Endothelial cell of umbilical vein (primary cell): Measurements from ENCODE around the gene PARP9. TPM values are rescaled to one million over a fixed set of nuclear protein-coding genes. Genes with fewer than 3 reads are reported as not detected.

ENCODE experiments used
- BruUV-seq: library from RNA; stranded (reverse); fragments of 400-500 nt; replicated peaks from 2 replicates; lab custom pipeline; 2021; lab: Mats Ljungman, UMichigan
- CTCF ChIA-PET: fragments of 300-600, 350-600 bp; sonication (Branson Sonifier 250); formaldehyde crosslinking; loops from one replicate; lab custom pipeline; 2021; ENCODE audit warnings: antibody characterized with exemption, inconsistent platforms; lab: Charles Lee
- POLR2A ChIA-PET: fragments of 300-600, 350-600 bp; sonication (Branson Sonifier 250); formaldehyde crosslinking; loops from one replicate; lab custom pipeline; 2021; ENCODE audit warnings: antibody characterized with exemption, inconsistent platforms; lab: Charles Lee
- DNase-seq: peaks from one replicate; pipeline ENCODE4 v3.0.0-alpha.2; 2011; ENCODE audit warnings: low read depth, low spot score
- FAIRE-seq: peaks from 2 replicates; lab custom pipeline; 2011; peaks lifted over from hg19 to GRCh38; lab: Jason Lieb, UNC
- H2AFZ ChIP-seq: 2 replicates; pipeline ENCODE4 v1.6.0; 2012; ENCODE audit warnings: low read depth, low read length, control low read depth, inconsistent platforms
- H3K27ac ChIP-seq: 2 replicates; pipeline ENCODE4 v1.5.1; 2011; ENCODE audit warnings: low read depth, mild to moderate bottlenecking, control low read depth, low read length, moderate library complexity; ENCODE audit not compliant: insufficient read depth
- H3K27me3 ChIP-seq, 2 experiments: 2 replicates each; pipeline versions ENCODE4 v1.6.0 to v1.6.1; 2011; ENCODE audit warnings: low read length in 2 of 2, mixed read lengths in 1 of 2; ENCODE audit not compliant: control insufficient read depth in 2 of 2, insufficient read depth in 2 of 2
- H3K36me3 ChIP-seq, 2 experiments: 2 replicates in 1 of 2; 3 replicates in 1 of 2; pipeline ENCODE4 v1.5.1; 2011; ENCODE audit warnings: low read length in 2 of 2, mild to moderate bottlenecking in 1 of 2, moderate library complexity in 1 of 2; ENCODE audit not compliant: control insufficient read depth in 2 of 2, insufficient read depth in 2 of 2; ENCODE audit errors: extremely low read depth in 1 of 2
- H3K4me1 ChIP-seq: 3 replicates; pipeline ENCODE4 v1.5.1; 2011; ENCODE audit warnings: mild to moderate bottlenecking, low read length; ENCODE audit not compliant: control insufficient read depth, insufficient read depth; ENCODE audit errors: extremely low read depth
- H3K4me2 ChIP-seq: 2 replicates; pipeline ENCODE4 v1.6.1; 2011; ENCODE audit warnings: low read length, control low read depth, mixed read lengths; ENCODE audit not compliant: insufficient read depth
- H3K4me3 ChIP-seq, 3 experiments: fragments of 200-600 bp in 1 of 3; sonication (generic), shearing (Covaris generic) in 1 of 3; replicated peaks in 1 of 3; 2 replicates each; pipeline ENCODE4 v1.5.1; 2011 to 2016; ENCODE audit warnings: control low read depth in 3 of 3, low read length in 3 of 3, mild to moderate bottlenecking in 2 of 3, inconsistent platforms in 1 of 3, low read depth in 1 of 3, moderate library complexity in 1 of 3; ENCODE audit not compliant: insufficient read depth in 1 of 3
- H3K79me2 ChIP-seq: 2 replicates; pipeline ENCODE4 v1.6.0; 2012; ENCODE audit warnings: low read length, inconsistent platforms; ENCODE audit not compliant: control insufficient read depth, insufficient read depth
- H3K9ac ChIP-seq: replicated peaks from 2 replicates; pipeline ENCODE3; 2011; ENCODE audit warnings: low read length, control low read depth; ENCODE audit not compliant: insufficient read depth; ENCODE audit errors: extremely low read depth
- H3K9me1 ChIP-seq: replicated peaks from 3 replicates; pipeline ENCODE4 v1.6.0; 2011; ENCODE audit warnings: mild to moderate bottlenecking, low read length; ENCODE audit not compliant: control insufficient read depth, insufficient read depth; ENCODE audit errors: extremely low read depth
- H3K9me3 ChIP-seq: replicated peaks from 2 replicates; pipeline ENCODE4 v1.5.1; 2012; ENCODE audit warnings: low read length, inconsistent platforms; ENCODE audit not compliant: control insufficient read depth, insufficient read depth
- H4K20me1 ChIP-seq: replicated peaks from 2 replicates; pipeline ENCODE3; 2011; ENCODE audit warnings: mild to moderate bottlenecking, low read length; ENCODE audit not compliant: control insufficient read depth, insufficient read depth; ENCODE audit errors: extremely low read depth
- GATA2 ChIP-seq: IDR thresholded peaks from 2 replicates; pipeline ENCODE4 v1.7.0; 2011; ENCODE audit warnings: low read depth, mild to moderate bottlenecking, moderate library complexity, mixed read lengths, low read length; ENCODE audit not compliant: insufficient read length, insufficient read depth
- POLR2A ChIP-seq: IDR thresholded peaks from 2 replicates; pipeline ENCODE4 v1.6.1; 2012; ENCODE audit warnings: low read depth, mild to moderate bottlenecking, control low read depth, low read length
- POLR2AphosphoS5 ChIP-seq: IDR thresholded peaks from 2 replicates; pipeline ENCODE4 v1.6.1; 2012; ENCODE audit warnings: low read depth, mild to moderate bottlenecking, control low read depth, low read length, moderate library complexity; ENCODE audit not compliant: insufficient read depth
- dilution Hi-C: fragments of 300-500 bp; cut with MboI; formaldehyde crosslinking; loops from one replicate; pipeline ENCODE4 v1.15.0; 2019; ENCODE audit warnings: low sequenced_read_pairs; ENCODE audit not compliant: extremely low pct_ligation_motif_present
- intact Hi-C: fragments of 100-400 bp; cut with micrococcal nuclease; formaldehyde crosslinking; loops from one replicate; pipeline ENCODE4 v1.10.0; 2022
- polyA plus RNA-seq, 4 experiments: library from polyadenylated mRNA; depleted of rRNA in 3 of 4; stranded (reverse) in 3 of 4; unstranded in 1 of 4; fragments of >200 nt; gene quantifications; 2 replicates each; pipeline versions ENCODE4 v1.2.1 to v1.2.3, GENCODE V29; 2011 to 2012; ENCODE audit warnings: missing spikeins in 1 of 4
- total RNA-seq: library from RNA; stranded (reverse); gene quantifications from 2 replicates; pipeline ENCODE4 v1.2.3, GENCODE V29; 2021
- TF ChIP-seq, protein P1 (sequence below): IDR thresholded peaks from 2 replicates; pipeline ENCODE4 v1.6.1; 2011; ENCODE audit not compliant: insufficient read depth, insufficient read length

Gene PARP9
- total and polyA plus RNA-seq, 2 donors (not counting 3 experiments of a cell fraction or from before 2014, with no cell fraction given) = 10.1 to 12.5 TPM

DNA sequence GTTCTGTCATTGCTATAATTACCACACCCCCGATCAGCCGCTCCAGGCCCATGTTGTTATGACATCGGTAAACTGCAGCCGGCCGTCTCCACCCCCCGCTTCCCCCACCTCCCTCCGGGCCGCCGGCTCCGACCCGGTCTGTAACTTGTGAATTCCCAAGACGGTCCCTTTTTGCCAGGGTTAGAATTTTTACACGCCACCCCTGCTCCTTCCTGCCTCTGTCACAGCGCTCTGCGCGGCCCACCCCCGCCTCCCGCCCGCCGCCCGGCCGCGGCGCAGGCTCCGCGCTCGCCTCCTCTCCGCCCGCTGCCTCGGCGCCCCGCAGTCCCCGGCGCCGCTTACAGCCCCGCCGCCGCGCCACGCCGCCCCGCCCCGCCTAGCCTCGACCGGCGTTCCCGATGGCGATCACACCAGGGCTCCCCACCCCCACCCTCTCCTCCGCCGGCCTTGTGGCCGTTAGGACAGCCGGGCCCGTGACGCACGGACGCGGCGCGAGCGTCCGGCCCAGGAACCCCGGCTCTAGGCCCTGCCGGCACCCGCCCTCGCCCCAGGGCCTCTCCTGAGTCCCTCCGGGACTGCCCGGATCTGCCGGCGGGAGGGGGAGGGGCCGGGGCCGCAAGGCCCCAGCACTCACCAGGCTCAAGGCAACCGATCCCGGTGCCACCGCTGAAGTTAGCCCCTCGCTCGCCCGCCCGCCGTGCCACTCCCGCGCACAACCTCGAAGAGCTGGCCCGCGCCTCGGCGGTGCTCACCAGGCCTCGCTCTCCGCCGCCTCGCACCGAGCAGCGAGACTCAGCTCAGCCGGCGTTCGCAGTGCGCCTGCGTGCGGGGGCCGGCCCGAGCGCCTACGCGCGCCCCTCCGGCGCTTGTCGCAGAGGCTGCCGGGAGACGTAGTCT is 49.7 kb downstream of the PARP9 start, which contains the start of gene KPNA1:
TSS of gene KPNA1 (minus strand) at position 817 of the 897 bp plus-strand sequence. CDS start 18,374 bp downstream, outside the sequence.
- dilution Hi-C loops = no loop called here
- BruUV-seq = TSS peak; percentile 21

More for the DNA sequence above, 49.7 kb downstream of the PARP9 start, which contains the start of gene KPNA1:
- DNase-seq = peak; percentile 92
- Histone ChIP-seq H3K27ac (peak within 1 kb of the TSS; percentile 72), H4K20me1 (peaks cover 18% of the 10 kb centered on the region), H3K4me2 (peak within 1 kb of the TSS; percentile 95), H3K79me2 (peaks cover 48% of the 10 kb centered on the region), H2AFZ (peak within 1 kb of the TSS; percentile 98), H3K4me3 (peak within 1 kb of the TSS; percentile 55 to 96 (median 91)), H3K9me3 (no peaks in the 10 kb centered on the region), H3K9me1 (no peaks in the 10 kb centered on the region), H3K36me3 (no peaks in the 10 kb centered on the region), H3K9ac (peak within 1 kb of the TSS; percentile 94), H3K27me3 (peaks cover 1 to 8% of the 10 kb centered on the region in 2 experiments), H3K4me1 (peaks cover 14% of the 10 kb centered on the region)
- ChIA-PET POLR2A (no interaction called here), CTCF (interaction anchor here (0.7 to 1.4 kb wide), 9 partner anchors 11 to 165 kb away, joined by 3 to 7 read pairs (median 4); no protein-coding TSS in a partner anchor)
- peak; percentile 61 for FAIRE-seq
- intact Hi-C loops = loop anchor here (1.0 to 5.0 kb wide), 4 partner anchors 31 to 280 kb away; partner anchors contain the start of gene WDR5B
- TF ChIP-seq POLR2AphosphoS5 = peak; percentile 93
- TF ChIP-seq, protein P1, sequence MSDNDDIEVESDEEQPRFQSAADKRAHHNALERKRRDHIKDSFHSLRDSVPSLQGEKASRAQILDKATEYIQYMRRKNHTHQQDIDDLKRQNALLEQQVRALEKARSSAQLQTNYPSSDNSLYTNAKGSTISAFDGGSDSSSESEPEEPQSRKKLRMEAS = peak; percentile 81
- peak; percentile 94 for TF ChIP-seq POLR2A
- TF ChIP-seq GATA2 = no peak
